Ramos (cell line): ENCODE measurements around the gene PINLYP.
"Not testable (repeated sequence)": the region's sequence is repeated elsewhere in the genome, so short reads cannot be mapped to it uniquely, and the experiment has no call there.

Source experiments
- in situ Hi-C: fragments of 300-500 bp; cut with MboI; formaldehyde crosslinking; loops from one replicate; pipeline ENCODE4 v1.14.3; 2022; ENCODE audit warnings: low sequenced_read_pairs; ENCODE audit not compliant: unreplicated experiment

Gene PINLYP

DNA sequence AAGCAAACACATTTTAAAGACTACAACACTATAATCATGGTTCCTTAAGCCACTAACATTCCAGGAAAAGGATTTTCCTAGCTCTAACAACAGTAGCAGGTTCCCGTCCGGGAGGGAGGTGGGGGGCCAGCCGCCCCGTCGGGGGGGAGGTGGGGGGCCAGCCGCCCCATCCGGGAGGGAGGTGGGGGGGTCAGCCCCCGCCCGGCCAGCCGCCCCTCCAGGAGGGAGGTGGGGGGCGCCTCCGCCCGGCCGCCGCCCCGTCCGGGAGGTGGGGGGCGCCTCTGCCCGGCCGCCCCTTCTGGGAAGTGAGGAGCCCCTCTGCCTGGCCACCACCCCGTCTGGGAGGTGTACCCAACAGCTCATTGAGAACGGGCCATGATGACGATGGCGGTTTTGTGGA lies 27.7 kb upstream of the PINLYP start:
- in situ Hi-C loops = not testable (repeated sequence)

DNA sequence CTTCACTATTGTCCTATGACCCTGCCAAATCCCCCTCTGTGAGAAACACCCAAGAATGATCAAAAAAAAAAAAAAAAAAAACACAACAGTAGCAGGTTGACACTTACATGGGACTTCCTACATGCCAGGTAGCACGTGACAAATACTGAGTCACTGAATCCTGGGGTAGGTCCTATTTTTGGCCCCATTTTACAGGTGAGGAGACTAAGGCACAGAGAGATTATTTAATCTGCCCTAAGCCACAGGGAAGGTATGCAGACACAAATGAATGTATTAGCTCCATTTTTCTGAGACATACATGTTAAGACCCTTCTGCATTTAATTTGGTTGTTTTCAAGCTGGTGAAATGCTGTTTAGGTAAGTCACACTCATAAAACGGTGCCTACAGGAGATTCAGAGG lies 26.9 kb upstream of the PINLYP start:
- in situ Hi-C loops = no loop called here

- in situ Hi-C loops = no loop called here
Observed at GRCh38 chr19:43551399-43552197, 24.0 kb upstream of the PINLYP start.

DNA sequence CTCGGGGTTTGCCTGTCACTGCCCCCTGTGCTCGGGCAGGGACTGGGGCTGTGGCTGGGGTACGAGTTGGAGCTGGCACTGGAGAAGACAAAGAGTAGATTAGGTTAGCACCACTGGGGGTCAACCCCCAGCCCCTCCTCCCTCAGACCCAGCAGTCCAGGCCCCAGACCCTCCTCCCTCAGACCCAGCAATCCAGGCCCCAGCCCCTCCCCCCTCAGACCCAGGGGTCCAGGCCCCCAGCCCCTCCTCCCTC lies 23.5 kb upstream of the PINLYP start:
- in situ Hi-C loops = no loop called here

GRCh38 chr19:43552616-43553015 lies 23.0 kb upstream of the PINLYP start:
- in situ Hi-C loops = no loop called here

DNA sequence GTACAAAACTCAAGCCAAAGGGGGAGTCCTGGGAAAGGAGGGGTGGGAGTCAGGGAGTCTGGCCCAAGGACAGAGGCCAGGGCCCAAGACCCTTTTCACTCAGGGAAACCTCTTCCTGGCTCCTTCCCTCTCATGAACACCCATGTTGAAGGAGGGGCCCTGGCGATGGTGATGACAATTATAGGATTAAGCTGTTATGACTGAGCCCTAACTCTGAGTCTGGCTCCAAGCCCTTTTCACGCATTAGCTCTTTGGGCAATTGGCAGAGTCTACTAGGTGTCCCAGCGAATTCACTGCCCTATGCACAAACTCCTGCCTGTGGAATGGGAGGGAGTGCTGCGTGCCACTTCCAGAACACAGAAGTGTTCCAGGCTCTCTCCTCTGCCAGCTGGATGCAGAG lies 21.9 kb upstream of the PINLYP start:
- in situ Hi-C loops = no loop called here

GRCh38 chr19:43554317-43554895 lies 21.2 kb upstream of the PINLYP start:
- in situ Hi-C loops = no loop called here

DNA sequence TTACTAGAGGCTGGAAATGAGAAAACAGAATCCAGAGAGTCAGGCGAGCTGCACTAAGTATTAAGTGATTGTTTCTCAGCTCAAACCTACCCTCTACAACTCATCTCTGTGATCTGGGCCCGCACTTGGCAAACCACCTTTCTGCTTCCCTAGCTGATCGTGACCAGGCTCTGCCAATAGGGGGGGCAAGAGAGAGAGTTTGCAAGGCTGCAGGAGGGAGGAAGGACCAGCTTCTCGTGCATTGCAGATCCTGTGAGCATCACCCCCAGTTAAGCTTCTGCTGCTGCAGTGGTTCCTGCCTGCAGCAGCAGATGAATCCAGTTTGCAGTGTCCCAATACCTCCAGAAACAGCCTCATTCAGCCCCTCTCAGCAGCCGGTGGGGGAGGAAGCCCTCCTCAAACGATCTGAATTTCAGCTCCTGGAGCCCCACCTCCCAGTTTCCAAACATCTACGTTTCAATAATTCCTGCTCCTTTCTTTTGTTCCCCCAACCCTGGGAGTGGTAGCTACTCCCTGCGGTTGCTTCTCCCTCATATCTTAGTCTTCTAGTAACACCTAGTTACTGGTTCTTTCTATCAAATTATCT lies 20.3 kb upstream of the PINLYP start:
- in situ Hi-C loops = no loop called here

- in situ Hi-C loops = no loop called here
Observed at GRCh38 chr19:43560687-43561086, 14.9 kb upstream of the PINLYP start.

DNA sequence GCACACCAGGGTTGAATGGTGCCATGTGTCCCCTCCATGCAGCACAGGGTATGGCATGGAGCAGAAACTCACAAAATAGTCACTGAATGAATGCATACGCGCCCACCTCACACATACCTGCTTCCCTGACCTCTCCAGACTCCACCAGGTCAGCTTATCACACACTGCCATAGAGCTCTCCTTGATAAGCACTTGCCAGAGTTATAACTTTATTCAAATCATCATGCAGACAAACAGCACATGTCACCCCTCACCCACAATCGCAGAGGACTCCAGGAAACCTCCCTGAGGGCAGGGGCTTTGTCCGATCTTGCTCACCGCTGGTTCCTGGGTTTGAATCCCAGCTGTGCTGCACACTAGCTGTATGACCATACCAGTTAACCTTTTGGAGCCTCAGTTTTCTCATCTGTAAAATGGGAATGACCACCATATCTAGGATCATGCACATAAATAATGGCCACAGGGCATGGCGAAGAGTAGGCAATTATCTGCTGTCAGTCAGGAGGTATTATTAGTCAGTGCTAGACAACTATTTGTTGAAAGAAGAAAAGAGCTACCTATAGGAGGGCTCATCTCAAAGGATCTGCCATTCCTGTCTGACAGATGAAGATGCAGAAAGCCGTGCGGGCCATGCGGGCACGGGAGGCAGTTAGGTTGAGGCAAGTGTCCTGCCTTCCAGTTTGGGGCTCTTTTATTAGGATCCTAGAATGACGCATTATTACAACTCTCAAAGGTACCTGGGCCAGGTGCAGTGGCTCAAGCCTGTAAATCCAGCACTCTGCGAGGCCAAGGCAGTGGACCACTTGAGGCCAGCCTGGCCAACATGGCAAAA lies 14.2 kb upstream of the PINLYP start:
- in situ Hi-C loops = no loop called here

GRCh38 chr19:43562226-43562697 lies 13.3 kb upstream of the PINLYP start:
- in situ Hi-C loops = no loop called here

GRCh38 chr19:43562698-43563241 lies 12.8 kb upstream of the PINLYP start:
- in situ Hi-C loops = no loop called here

DNA sequence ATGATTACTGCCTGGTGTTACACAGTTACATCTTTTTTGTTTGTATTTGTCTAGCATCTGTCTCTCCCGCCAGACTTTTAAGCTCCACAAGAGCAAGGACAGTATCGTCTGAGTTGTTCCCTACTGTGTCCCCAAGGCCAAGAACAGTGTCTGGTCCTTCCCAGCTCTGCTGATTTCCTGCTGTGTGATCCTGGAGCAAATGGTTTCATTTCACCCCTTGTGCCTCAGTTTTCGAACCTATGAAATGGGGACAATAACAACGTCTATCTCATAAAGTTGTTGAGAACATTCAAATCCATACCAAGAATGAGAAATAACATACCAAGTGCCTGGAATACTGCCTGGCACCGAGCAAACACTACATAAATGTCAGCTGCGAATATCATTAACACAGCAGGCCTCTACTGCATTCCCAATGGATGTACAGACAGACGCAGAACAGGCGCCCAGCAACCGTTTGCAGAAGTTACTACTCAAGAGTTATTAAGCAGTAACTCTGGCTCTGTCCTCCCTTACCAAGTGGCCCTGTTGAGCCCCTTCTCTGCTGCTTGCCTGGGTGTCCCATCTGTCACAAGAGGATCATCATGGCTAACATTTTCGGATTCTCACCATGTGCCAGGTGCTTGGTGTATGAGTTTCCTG lies 11.7 kb upstream of the PINLYP start:
- in situ Hi-C loops = no loop called here

DNA sequence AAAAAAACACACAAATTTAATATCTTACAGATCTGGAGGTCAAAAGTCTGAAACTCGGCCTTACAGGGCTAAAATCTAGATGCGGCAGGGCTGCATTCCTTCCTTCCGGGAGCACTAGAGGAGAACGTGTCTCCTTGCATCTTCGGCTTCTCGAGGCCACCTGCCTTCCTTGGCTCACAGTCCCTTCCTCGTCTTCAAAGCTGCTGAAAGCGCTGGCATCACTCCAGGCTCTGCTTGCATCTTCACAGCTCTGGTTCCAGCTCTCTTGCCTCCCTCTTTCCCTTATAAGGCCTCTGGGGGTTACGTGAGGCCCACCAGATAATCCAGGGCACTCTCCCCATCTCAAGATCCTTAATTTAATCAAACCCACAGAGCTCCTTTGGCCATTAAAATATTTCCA lies 10.8 kb upstream of the PINLYP start:
- in situ Hi-C loops = no loop called here

- in situ Hi-C loops = no loop called here
Observed at GRCh38 chr19:43569657-43570056, 5.9 kb upstream of the PINLYP start.

DNA sequence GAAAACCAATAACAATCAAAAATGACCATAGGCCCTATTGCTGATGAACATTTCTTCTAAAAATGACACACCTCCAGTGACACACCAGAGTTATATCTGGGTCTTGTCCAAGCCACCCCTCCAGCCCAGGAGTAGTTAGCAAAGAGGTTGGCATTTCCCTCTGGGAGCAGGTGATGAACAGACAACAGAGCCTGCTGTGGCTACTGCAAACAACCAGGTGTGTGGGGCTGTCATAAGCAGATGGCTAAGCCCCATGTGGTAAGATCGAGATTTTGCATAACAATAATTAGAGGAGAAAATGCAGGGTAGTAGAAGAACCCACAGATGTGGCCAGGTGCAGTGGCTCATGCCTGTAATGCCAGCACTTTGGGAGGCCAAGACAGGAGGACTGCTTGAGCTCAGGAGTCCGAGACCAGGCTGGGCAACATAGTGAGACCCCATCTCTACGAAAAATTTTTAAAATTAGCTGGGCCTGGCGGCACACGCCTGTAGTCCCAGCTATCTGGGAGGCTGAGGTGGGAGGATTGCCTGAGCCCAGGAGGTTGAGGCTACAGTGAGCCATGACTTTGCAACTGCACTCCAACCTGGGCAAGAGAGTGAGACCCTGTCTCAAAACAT lies 5.3 kb upstream of the PINLYP start:
- in situ Hi-C loops = no loop called here

DNA sequence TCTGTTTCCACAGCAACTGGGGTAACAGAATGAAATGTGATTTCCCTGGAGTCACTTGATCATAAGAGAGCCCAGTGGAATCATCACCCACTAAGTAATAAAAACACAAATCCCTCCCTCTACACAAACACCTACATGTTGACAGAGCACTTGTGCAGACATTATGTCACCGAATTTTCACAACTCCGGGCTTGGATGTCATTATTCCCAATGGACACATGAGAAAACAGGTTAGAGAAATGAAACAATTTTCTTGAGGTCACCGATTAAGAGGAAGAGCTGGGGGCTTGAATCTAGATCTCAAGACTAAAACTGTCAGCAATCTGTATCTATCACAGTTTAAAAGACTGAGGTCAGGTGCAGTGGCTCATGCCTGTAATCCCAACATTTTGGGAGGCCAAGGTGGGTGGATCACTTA lies 3.4 kb upstream of the PINLYP start:
- in situ Hi-C loops = no loop called here

- in situ Hi-C loops = no loop called here
Observed at GRCh38 chr19:43574424-43575155, 1.0 kb upstream of the PINLYP start.
